Natural killer cell (primary cell): ENCODE results near the gene OR4K2. TPM values are rescaled to one million over a fixed set of nuclear protein-coding genes. Genes with fewer than 3 reads are reported as not detected.
"Not testable (repeated sequence)": the region's sequence is repeated elsewhere in the genome, so short reads cannot be mapped to it uniquely, and the experiment has no call there.

Experiments
- ATAC-seq, 3 donors: fragments of 150-1000 bp in 2 of 3; fragments of 200-7000 bp in 1 of 3; cut with Tn5 transposase; 1 replicate in 1 of 3; 2 replicates in 2 of 3; pipeline ENCODE4 v1.10.0; 2021; ENCODE audit warnings: mild to moderate bottlenecking in 2 of 3, moderate library complexity in 2 of 3
- DNase-seq, 2 donors: peaks; one replicate each; pipeline versions ENCODE4 v3.0.0 to v3.0.0-alpha.2; 2013 to 2021; ENCODE audit warnings: mixed read lengths in 1 of 2
- H3K27ac ChIP-seq: one replicate; pipeline ENCODE4 v1.5.1; 2013; ENCODE audit warnings: mild to moderate bottlenecking, low read length
- H3K27me3 ChIP-seq: one replicate; pipeline ENCODE4 v1.6.1; 2013; ENCODE audit warnings: low read length; ENCODE audit not compliant: control insufficient read depth, insufficient read depth
- H3K36me3 ChIP-seq: one replicate; pipeline ENCODE4 v1.6.1; 2013; ENCODE audit warnings: low read length; ENCODE audit not compliant: control insufficient read depth, insufficient read depth
- H3K4me1 ChIP-seq: one replicate; pipeline ENCODE4 v1.6.1; 2013; ENCODE audit warnings: low read length; ENCODE audit not compliant: control insufficient read depth, insufficient read depth
- H3K4me3 ChIP-seq: one replicate; pipeline ENCODE4 v1.5.1; 2013; ENCODE audit warnings: low read length
- H3K9me3 ChIP-seq: one replicate; pipeline ENCODE4 v1.6.1; 2013; ENCODE audit warnings: low read length; ENCODE audit not compliant: control insufficient read depth, insufficient read depth
- H3K27ac Mint-ChIP-seq, 2 donors: one replicate each; pipeline ENCODE4 v1.8.0; 2022; ENCODE audit warnings: mild to moderate bottlenecking in 2 of 2, mixed read lengths in 2 of 2, moderate library complexity in 1 of 2
- H3K27me3 Mint-ChIP-seq, 2 donors: one replicate each; pipeline ENCODE4 v1.8.0; 2022; ENCODE audit warnings: low read depth in 2 of 2, mixed read lengths in 2 of 2
- H3K36me3 Mint-ChIP-seq: one replicate; pipeline ENCODE4 v1.8.0; 2022; ENCODE audit warnings: mixed read lengths
- H3K4me1 Mint-ChIP-seq, 2 donors: one replicate each; pipeline ENCODE4 v1.8.0; 2022; ENCODE audit warnings: mixed read lengths in 2 of 2
- H3K4me3 Mint-ChIP-seq: one replicate; pipeline ENCODE4 v1.8.0; 2022; ENCODE audit warnings: mild to moderate bottlenecking, moderate library complexity, mixed read lengths
- H3K9me3 Mint-ChIP-seq, 2 donors: one replicate each; pipeline ENCODE4 v1.8.0; 2022; ENCODE audit warnings: mixed read lengths in 2 of 2
- CTCF ChIP-seq: fragments of 200-600 bp; IDR thresholded peaks from one replicate; pipeline ENCODE4 v1.8.0; 2022; ENCODE audit warnings: antibody characterized with exemption
- WGBS: methylation state at CpG from one replicate; pipeline ENCODE4 v1.1.7; 2013; ENCODE audit warnings: missing lambda C conversion rate; ENCODE audit not compliant: insufficient coverage; 5-methylcytosine and 5-hydroxymethylcytosine counted together
- intact Hi-C: fragments of 100-400 bp; cut with micrococcal nuclease; formaldehyde crosslinking; loops from one replicate; pipeline ENCODE4 v1.14.2; 2022
- total RNA-seq, 4 donors: library from RNA; stranded (reverse); fragments of 120-200 nt in 1 of 4; gene quantifications; one replicate each; pipeline versions ENCODE4 v1.2.3 to v1.2.4, GENCODE V29; 2013 to 2022

The OR4K2 gene
- not detected for total RNA-seq
- total RNA-seq (2013): not detected

- Histone ChIP-seq H3K27ac (no peak within 1 kb of the TSS), H3K4me1 (no peaks in the 10 kb centered on the region)
Observed at GRCh38 chr14:19874842-19875241, at the start of gene OR4K2. Gene OR4K2 (plus strand): TSS chr14:19875142. CDS start chr14:19876268, 1,126 bp downstream.

GRCh38 chr14:19827626-19828244, 47.2 kb upstream of the OR4K2 start:
- H3K27me3 Mint-ChIP-seq, H3K27ac Mint-ChIP-seq, H3K27ac ChIP-seq, H3K4me1 ChIP-seq, H3K36me3 ChIP-seq, DNase-seq, H3K4me3 Mint-ChIP-seq, intact Hi-C loops, H3K36me3 Mint-ChIP-seq, H3K9me3 ChIP-seq, H3K27me3 ChIP-seq, H3K4me1 Mint-ChIP-seq, ATAC-seq, H3K9me3 Mint-ChIP-seq, H3K4me3 ChIP-seq: not testable (repeated sequence)
- 66% methylated on average over 11 of the region's 12 CpGs for WGBS

More at GRCh38 chr14:19874842-19875241, at the start of gene OR4K2:
- Histone ChIP-seq H3K4me3 (no peak within 1 kb of the TSS), H3K27me3 (no peaks in the 10 kb centered on the region), H3K36me3 (no peaks in the 10 kb centered on the region), H3K9me3 (no peaks in the 10 kb centered on the region)
- H3K36me3 Mint-ChIP-seq: no peaks in the 10 kb centered on the region
- ATAC-seq (no peak), DNase-seq (no peak)
- no peak for TF ChIP-seq CTCF
- H3K4me3 Mint-ChIP-seq: no peak within 1 kb of the TSS
- H3K27me3 Mint-ChIP-seq: no peaks in the 10 kb centered on the region
- no peak within 1 kb of the TSS for H3K27ac Mint-ChIP-seq
- H3K4me1 Mint-ChIP-seq: no peaks in the 10 kb centered on the region
- WGBS: 54% methylated on average over 1 of the region's 2 CpGs
- H3K9me3 Mint-ChIP-seq: peaks cover 0 to 2% of the 10 kb centered on the region in 2 donors
- intact Hi-C loops: no loop called here

GRCh38 chr14:19828314-19828713, 46.6 kb upstream of the OR4K2 start:
- no peaks in the 10 kb centered on the region for H3K4me1 Mint-ChIP-seq
- Histone ChIP-seq H3K36me3 (no peaks in the 10 kb centered on the region), H3K27ac (no peak overlapping the region), H3K4me3 (no peak overlapping the region), H3K4me1 (no peaks in the 10 kb centered on the region), H3K9me3 (no peaks in the 10 kb centered on the region), H3K27me3 (no peaks in the 10 kb centered on the region)
- DNase-seq (no peak), ATAC-seq (no peak)
- peaks cover 2 to 7% of the 10 kb centered on the region in 2 donors for H3K9me3 Mint-ChIP-seq
- H3K36me3 Mint-ChIP-seq: no peaks in the 10 kb centered on the region
- H3K27me3 Mint-ChIP-seq: no peaks in the 10 kb centered on the region
- H3K27ac Mint-ChIP-seq: no peak overlapping the region
- no peak overlapping the region for H3K4me3 Mint-ChIP-seq
- intact Hi-C loops: no loop called here
- no peak for TF ChIP-seq CTCF
- 94% methylated on average over 2 of the region's 2 CpGs for WGBS

- WGBS: 82% methylated on average over 8 of the region's 8 CpGs
- H3K36me3 ChIP-seq, H3K9me3 ChIP-seq, H3K27me3 ChIP-seq, H3K4me3 ChIP-seq, H3K36me3 Mint-ChIP-seq, H3K27ac Mint-ChIP-seq, H3K27ac ChIP-seq, H3K4me1 Mint-ChIP-seq, intact Hi-C loops, H3K9me3 Mint-ChIP-seq, H3K4me3 Mint-ChIP-seq, DNase-seq, H3K27me3 Mint-ChIP-seq, H3K4me1 ChIP-seq, ATAC-seq: not testable (repeated sequence)
Observed at GRCh38 chr14:19834203-19834848, 40.6 kb upstream of the OR4K2 start.
